Spleen (tissue), 11 donors: ENCODE results near the gene CCDC6. TPM values are rescaled to one million over a fixed set of nuclear protein-coding genes. Genes with fewer than 3 reads are reported as not detected.
A peak's percentile ranks its signal among the peaks of the same experiment; 100 is the strongest.
"Not testable (repeated sequence)": the region's sequence is repeated elsewhere in the genome, so short reads cannot be mapped to it uniquely, and the experiment has no call there.

ENCODE experiments used
- DNase-seq: peaks from one replicate; pipeline ENCODE4 v3.0.0-alpha.2; 2020
- H3K27ac ChIP-seq, 8 donors: fragments of 200-600 bp; sonication (generic) in 7 of 8; 1 replicate in 4 of 8; 2 replicates in 4 of 8; pipeline versions ENCODE4 v1.5.0 to v1.8.0; 2016 to 2021; ENCODE audit warnings: inconsistent platforms in 4 of 8, mild to moderate bottlenecking in 4 of 8, moderate library complexity in 1 of 8
- H3K27me3 ChIP-seq, 7 donors: fragments of 200-600 bp; sonication (generic) in 6 of 7; replicated peaks in 1 of 7; 1 replicate in 4 of 7; 2 replicates in 3 of 7; pipeline versions ENCODE4 v1.5.0 to v1.8.0; 2016 to 2021; ENCODE audit warnings: inconsistent platforms in 3 of 7, mild to moderate bottlenecking in 1 of 7
- H3K36me3 ChIP-seq, 6 donors: fragments of 200-600 bp; sonication (generic) in 5 of 6; 1 replicate in 4 of 6; 2 replicates in 2 of 6; pipeline versions ENCODE4 v1.5.0 to v1.8.0; 2016 to 2021; ENCODE audit warnings: inconsistent platforms in 2 of 6
- H3K4me1 ChIP-seq, 6 donors: fragments of 200-600 bp; sonication (generic) in 5 of 6; 1 replicate in 3 of 6; 2 replicates in 3 of 6; pipeline versions ENCODE4 v1.5.0 to v1.8.0; 2016 to 2021; ENCODE audit warnings: inconsistent platforms in 3 of 6
- H3K4me3 ChIP-seq, 8 donors: fragments of 200-600 bp; sonication (generic) in 7 of 8; 1 replicate in 4 of 8; 2 replicates in 4 of 8; pipeline versions ENCODE4 v1.5.0 to v1.8.0; 2016 to 2021; ENCODE audit warnings: inconsistent platforms in 4 of 8, mild to moderate bottlenecking in 4 of 8, moderate library complexity in 2 of 8
- H3K9me3 ChIP-seq, 8 donors: fragments of 200-600 bp; sonication (generic) in 7 of 8; 1 replicate in 4 of 8; 2 replicates in 4 of 8; pipeline versions ENCODE4 v1.5.0 to v1.8.0; 2016 to 2021; ENCODE audit warnings: inconsistent platforms in 4 of 8
- POLR2A ChIP-seq, 3 donors: fragments of 450-650 bp; IDR thresholded peaks; one replicate each; pipeline ENCODE4 v1.5.1; 2017; ENCODE audit warnings: antibody characterized with exemption in 3 of 3, mild to moderate bottlenecking in 1 of 3
- POLR2AphosphoS5 ChIP-seq, 3 donors: sonication (generic); formaldehyde crosslinking; IDR thresholded peaks; one replicate each; pipeline ENCODE4 v1.5.1; 2017; ENCODE audit warnings: antibody characterized with exemption in 3 of 3
- WGBS, 5 donors: extraction: QIAGEN DNeasy Blood & Tissue Kit in 3 of 5; methylation state at CpG; one replicate each; pipeline versions ENCODE4 v1.1.5 to v1.1.7; 2013 to 2018; 5-methylcytosine and 5-hydroxymethylcytosine counted together
- intact Hi-C: fragments of 100-400 bp; cut with DNase I; formaldehyde crosslinking; loops from one replicate; pipeline ENCODE4 v1.15.0; 2023; ENCODE audit warnings: low total_unique reads
- polyA plus RNA-seq, 3 donors: library from polyadenylated mRNA; stranded (reverse); fragments of 200-250 nt; gene quantifications; one replicate each; pipeline ENCODE4 v1.2.1, GENCODE V29; 2013
- total RNA-seq, 7 donors: library from RNA; depleted of rRNA in 3 of 7; stranded (reverse); fragments of >200 nt in 3 of 7; fragmentation: NEBNext Ultra II Directional in 4 of 7; extraction: Animal tissue kit (Norgen Biotek cat#: 25700) in 4 of 7; gene quantifications; one replicate each; pipeline versions ENCODE4 v1.1.0 to v1.2.1, GENCODE V29; 2016 to 2021
- TF ChIP-seq, protein P1 (sequence below), 11 experiments: fragments of 200-600 bp in 7 of 11; fragments of 450-650 bp in 4 of 11; sonication (generic) in 4 of 11; IDR thresholded peaks in 8 of 11; conservative IDR thresholded peaks in 3 of 11; 1 replicate in 7 of 11; 2 replicates in 4 of 11; pipeline versions ENCODE4 v1.4.0 to v1.8.0; 2016 to 2021; ENCODE audit warnings: antibody characterized with exemption in 11 of 11, inconsistent platforms in 4 of 11, mild to moderate bottlenecking in 1 of 11
- donor health status: healthy with polysubstance abuse.
- donor health status: DM: no; HTN: no; CAD: no; lungs with moderate emphysema.
- donor health status: DM: no; HTN: no; CAD: no.
- donor health status: Bipolar disorder and iron deficiency.
- donor health status: healthy.
- donor health status: DM: no; HTN: no; CAD: no.
- donor health status: DM: yes; HTN: yes; CAD: no.

Gene CCDC6
- total and polyA plus RNA-seq, 10 donors, result 8.7 to 55.1 (median 37.6) TPM

DNA sequence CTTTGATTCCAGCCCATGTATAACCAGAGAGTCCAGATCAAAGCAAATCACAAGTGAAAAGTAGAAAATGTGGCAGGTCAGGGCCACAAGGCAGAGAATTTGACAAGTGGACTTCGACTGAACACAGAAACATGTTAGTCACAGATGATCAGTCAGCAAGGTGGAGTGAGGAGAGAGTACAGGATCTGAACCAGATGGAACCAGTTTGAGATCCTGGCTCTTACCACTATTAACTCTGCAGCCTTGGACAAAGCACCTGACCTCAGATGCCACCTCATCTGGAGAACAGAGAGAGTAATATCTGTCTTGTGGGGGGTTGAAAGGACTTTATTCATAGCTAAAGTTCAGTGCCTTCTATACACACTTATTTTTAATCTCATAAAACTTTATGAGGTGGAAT is 157.5 kb downstream of the CCDC6 start:
- Histone ChIP-seq H3K36me3 (no peaks in the 10 kb centered on the region), H3K4me3 (no peak overlapping the region), H3K4me1 (no peaks in the 10 kb centered on the region), H3K27ac (no peak overlapping the region), H3K27me3 (peaks cover 0 to 2% (median 0%) of the 10 kb centered on the region in 7 donors), H3K9me3 (peaks cover 0 to 5% (median 2%) of the 10 kb centered on the region in 8 donors)
- 50 to 78% (median 74%) methylated on average over 1 of the region's 1 CpG for WGBS, 5 donors
- intact Hi-C loops, result no loop called here
- TF ChIP-seq POLR2AphosphoS5 (IDR thresholded peaks at IDR 0.05) (no peak), POLR2A (IDR thresholded peaks at IDR 0.05) (no peak)
- TF ChIP-seq, protein P1, sequence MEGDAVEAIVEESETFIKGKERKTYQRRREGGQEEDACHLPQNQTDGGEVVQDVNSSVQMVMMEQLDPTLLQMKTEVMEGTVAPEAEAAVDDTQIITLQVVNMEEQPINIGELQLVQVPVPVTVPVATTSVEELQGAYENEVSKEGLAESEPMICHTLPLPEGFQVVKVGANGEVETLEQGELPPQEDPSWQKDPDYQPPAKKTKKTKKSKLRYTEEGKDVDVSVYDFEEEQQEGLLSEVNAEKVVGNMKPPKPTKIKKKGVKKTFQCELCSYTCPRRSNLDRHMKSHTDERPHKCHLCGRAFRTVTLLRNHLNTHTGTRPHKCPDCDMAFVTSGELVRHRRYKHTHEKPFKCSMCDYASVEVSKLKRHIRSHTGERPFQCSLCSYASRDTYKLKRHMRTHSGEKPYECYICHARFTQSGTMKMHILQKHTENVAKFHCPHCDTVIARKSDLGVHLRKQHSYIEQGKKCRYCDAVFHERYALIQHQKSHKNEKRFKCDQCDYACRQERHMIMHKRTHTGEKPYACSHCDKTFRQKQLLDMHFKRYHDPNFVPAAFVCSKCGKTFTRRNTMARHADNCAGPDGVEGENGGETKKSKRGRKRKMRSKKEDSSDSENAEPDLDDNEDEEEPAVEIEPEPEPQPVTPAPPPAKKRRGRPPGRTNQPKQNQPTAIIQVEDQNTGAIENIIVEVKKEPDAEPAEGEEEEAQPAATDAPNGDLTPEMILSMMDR (IDR thresholded peaks at IDR 0.05 in 8 of 11, conservative IDR thresholded peaks at IDR 0.05 in 3 of 11), result no peak
- no peak for DNase-seq

DNA sequence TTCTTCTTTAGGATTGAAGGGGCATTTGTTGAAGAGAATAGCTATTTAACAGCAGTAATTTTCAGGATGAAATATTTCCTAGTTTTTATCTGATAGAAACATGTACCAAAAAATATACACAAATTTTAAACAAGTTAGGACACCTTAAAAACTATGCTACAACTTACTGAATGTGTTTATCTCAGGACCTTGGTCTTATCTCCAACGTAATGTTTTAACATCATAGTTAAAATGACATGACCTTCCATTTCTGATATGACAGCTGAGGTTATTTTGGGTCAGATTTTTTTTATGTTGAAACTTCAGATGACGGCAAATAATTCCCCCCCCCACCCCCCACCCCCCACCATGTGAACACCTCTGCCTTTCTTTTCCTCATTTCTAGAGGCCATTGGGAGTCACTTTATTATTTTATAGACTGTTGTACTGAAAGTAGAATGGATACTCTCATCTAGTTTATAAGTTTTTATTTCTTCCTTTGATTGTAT is 161.1 kb downstream of the CCDC6 start:
- H3K27ac ChIP-seq, result peak overlapping the region in 5 of 8 donors; percentile 34 to 55 (median 51)
- no peak for DNase-seq
- WGBS, 5 donors, result 63 to 75% (median 70%) methylated on average over 2 of the region's 2 CpGs
- peaks cover 0 to 10% (median 4%) of the 10 kb centered on the region in 8 donors for H3K9me3 ChIP-seq
- no peaks in the 10 kb centered on the region for H3K4me1 ChIP-seq
- intact Hi-C loops, result no loop called here
- no peak for TF ChIP-seq POLR2A (IDR thresholded peaks at IDR 0.05)
- TF ChIP-seq, protein P1 (IDR thresholded peaks at IDR 0.05 in 8 of 11, conservative IDR thresholded peaks at IDR 0.05 in 3 of 11), result no peak
- H3K27me3 ChIP-seq, result no peaks in the 10 kb centered on the region
- no peaks in the 10 kb centered on the region for H3K36me3 ChIP-seq
- no peak overlapping the region for H3K4me3 ChIP-seq

DNA sequence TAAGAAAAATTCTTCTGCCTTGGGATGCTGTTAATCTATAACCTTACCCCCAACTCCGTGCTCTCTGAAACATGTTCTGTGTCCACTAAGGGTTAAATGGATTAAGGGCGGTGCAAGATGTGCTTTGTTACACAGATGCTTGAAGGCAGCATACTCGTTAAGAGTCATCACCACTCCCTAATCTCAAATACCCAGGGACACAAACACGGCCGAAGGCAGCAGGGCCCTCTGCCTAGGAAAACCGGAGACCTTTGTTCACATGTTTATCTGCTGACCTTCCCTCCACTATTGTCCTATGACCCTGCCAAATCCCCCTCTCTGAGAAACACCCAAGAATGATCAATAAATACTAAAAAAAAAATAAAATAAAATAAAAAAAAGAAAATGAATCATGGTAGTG is 161.6 kb downstream of the CCDC6 start:
- H3K4me1 ChIP-seq, H3K36me3 ChIP-seq, intact Hi-C loops, DNase-seq, H3K4me3 ChIP-seq, H3K27me3 ChIP-seq: not testable (repeated sequence)
- Histone ChIP-seq H3K27ac (peak overlapping the region in 5 of 8 donors; percentile 34 to 55 (median 51)), H3K9me3 (peaks cover 0 to 10% (median 4%) of the 10 kb centered on the region in 8 donors)
- WGBS, 5 donors, result 48 to 78% (median 67%) methylated on average over 6 of the region's 6 CpGs

DNA sequence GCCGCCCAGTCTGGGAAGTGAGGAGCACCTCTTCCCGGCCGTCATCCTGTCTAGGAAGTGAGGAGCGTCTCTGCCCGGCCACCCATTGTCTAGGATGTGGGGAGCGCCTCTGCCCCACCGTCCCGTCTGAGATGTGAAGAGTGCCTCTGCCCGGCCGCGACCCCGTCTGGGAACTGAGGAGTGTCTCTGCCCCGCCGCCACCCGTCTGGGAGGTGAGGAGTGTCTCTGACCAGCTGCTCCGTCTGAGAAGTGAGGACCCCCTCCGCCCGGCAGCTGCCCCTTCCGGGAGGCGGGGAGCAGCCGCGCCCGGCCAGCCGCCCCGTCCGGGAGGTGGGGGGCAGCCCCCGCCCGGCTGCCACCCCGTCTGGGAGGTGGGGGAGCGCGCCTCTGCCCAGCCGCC is 162.2 kb downstream of the CCDC6 start:
- H3K4me1 ChIP-seq, H3K4me3 ChIP-seq, H3K36me3 ChIP-seq, H3K27me3 ChIP-seq, DNase-seq, intact Hi-C loops: not testable (repeated sequence)
- Histone ChIP-seq H3K9me3 (peaks cover 0 to 10% (median 4%) of the 10 kb centered on the region in 8 donors), H3K27ac (peak overlapping the region in 3 of 8 donors; percentile 14 to 60 (median 40))
- 91 to 96% (median 94%) methylated on average over 20 to 32 of the region's 32 CpGs for WGBS, 5 donors

DNA sequence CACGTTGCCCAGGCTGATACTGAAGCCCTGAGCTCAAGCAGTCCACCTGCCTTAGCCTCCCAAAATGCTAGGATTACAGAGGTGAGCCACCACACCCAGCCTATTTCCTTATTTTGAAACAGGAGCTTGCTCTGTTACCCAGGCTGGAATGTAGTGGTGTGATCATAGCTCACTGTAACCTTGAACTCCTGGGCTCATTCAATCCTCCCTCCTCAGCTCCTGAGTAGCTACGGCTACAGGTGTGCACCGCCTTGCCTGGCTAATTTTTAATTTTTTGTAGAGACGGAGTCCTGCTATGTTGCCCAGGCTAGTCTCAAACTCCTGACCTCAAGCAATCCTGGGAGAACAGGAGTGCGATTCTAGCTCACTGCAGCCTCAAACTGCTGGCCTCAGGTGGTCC is 164.8 kb downstream of the CCDC6 start:
- Histone ChIP-seq H3K27me3 (no peaks in the 10 kb centered on the region), H3K9me3 (peaks cover 0 to 10% (median 4%) of the 10 kb centered on the region in 8 donors), H3K4me1 (no peaks in the 10 kb centered on the region), H3K36me3 (no peaks in the 10 kb centered on the region), H3K27ac (no peak overlapping the region), H3K4me3 (no peak overlapping the region)
- no peak for DNase-seq
- intact Hi-C loops, result no loop called here
- TF ChIP-seq POLR2AphosphoS5 (IDR thresholded peaks at IDR 0.05), result no peak
- TF ChIP-seq, protein P1 (IDR thresholded peaks at IDR 0.05 in 8 of 11, conservative IDR thresholded peaks at IDR 0.05 in 3 of 11), result no peak
- no peak for TF ChIP-seq POLR2A (IDR thresholded peaks at IDR 0.05)
- WGBS, 5 donors, result 85 to 92% (median 89%) methylated on average over 5 of the region's 5 CpGs
